Neural progenitor cell (in vitro differentiated cells): ENCODE results near the gene CARS2. TPM values are rescaled to one million over a fixed set of nuclear protein-coding genes. Genes with fewer than 3 reads are reported as not detected.

Experiments
- DNase-seq: peaks from one replicate; pipeline ENCODE4 v3.0.0-alpha.2; 2016; ENCODE audit warnings: low spot score
- H2AFZ ChIP-seq: fragments of 200-600 bp; sonication (generic); replicated peaks from 2 replicates; pipeline ENCODE4 v1.6.1; 2016; ENCODE audit warnings: antibody characterized with exemption
- H3F3A ChIP-seq: fragments of 200-600 bp; sonication (generic); 2 replicates; pipeline ENCODE4 v1.6.1; 2016; ENCODE audit warnings: antibody characterized with exemption, low read depth
- H3K27ac ChIP-seq: fragments of 200-600 bp; sonication (generic); 2 replicates; pipeline ENCODE4 v1.5.1; 2016; ENCODE audit warnings: mild to moderate bottlenecking
- H3K27me3 ChIP-seq: fragments of 200-600 bp; sonication (generic); 2 replicates; pipeline ENCODE4 v1.6.1; 2016; ENCODE audit warnings: mild to moderate bottlenecking, moderate library complexity
- H3K36me3 ChIP-seq: fragments of 200-600 bp; sonication (generic); 2 replicates; pipeline ENCODE4 v1.5.1; 2016
- H3K4me1 ChIP-seq: fragments of 200-600 bp; sonication (generic); 2 replicates; pipeline ENCODE4 v1.6.1; 2016; ENCODE audit warnings: mixed run types
- H3K4me2 ChIP-seq: fragments of 200-600 bp; sonication (generic); 2 replicates; pipeline ENCODE4 v1.6.1; 2016
- H3K4me3 ChIP-seq: fragments of 200-600 bp; sonication (generic); 2 replicates; pipeline ENCODE4 v1.5.1; 2016
- H3K79me2 ChIP-seq: fragments of 200-600 bp; sonication (generic); 2 replicates; pipeline ENCODE4 v1.6.1; 2016; ENCODE audit warnings: low read depth
- H3K9ac ChIP-seq: fragments of 200-600 bp; sonication (generic); 2 replicates; pipeline ENCODE4 v1.6.1; 2016
- H3K9me3 ChIP-seq: fragments of 200-600 bp; sonication (generic); 2 replicates; pipeline ENCODE4 v1.5.1; 2016; ENCODE audit warnings: low read depth
- H4K20me1 ChIP-seq: fragments of 200-600 bp; sonication (generic); 2 replicates; pipeline ENCODE4 v1.6.1; 2016; ENCODE audit warnings: low read depth
- H3K27ac Mint-ChIP-seq: 3 replicates; pipeline ENCODE4 v1.8.0; 2021; ENCODE audit warnings: mixed read lengths
- H3K27me3 Mint-ChIP-seq: 2 replicates; pipeline ENCODE4 v1.8.0; 2022; ENCODE audit warnings: low read depth, mild to moderate bottlenecking, inconsistent platforms, moderate library complexity, mixed read lengths; ENCODE audit not compliant: insufficient read depth
- H3K36me3 Mint-ChIP-seq: 3 replicates; pipeline ENCODE4 v1.8.0; 2021; ENCODE audit warnings: mixed read lengths
- H3K4me1 Mint-ChIP-seq: 3 replicates; pipeline ENCODE4 v1.8.0; 2021; ENCODE audit warnings: mixed read lengths
- H3K4me3 Mint-ChIP-seq: 3 replicates; pipeline ENCODE4 v1.8.0; 2021; ENCODE audit warnings: mild to moderate bottlenecking, moderate library complexity, mixed read lengths
- H3K9me3 Mint-ChIP-seq: 3 replicates; pipeline ENCODE4 v1.8.0; 2020; ENCODE audit warnings: mixed read lengths
- CTCF ChIP-seq: fragments of 200-600 bp; sonication (generic); IDR thresholded peaks from 2 replicates; pipeline ENCODE4 v1.5.1; 2017; ENCODE audit warnings: antibody characterized with exemption, mild to moderate bottlenecking
- EZH2 ChIP-seq: fragments of 200-600 bp; sonication (generic); IDR thresholded peaks from 2 replicates; pipeline ENCODE4 v1.6.1; 2017; ENCODE audit warnings: antibody characterized with exemption, mild to moderate bottlenecking, moderate library complexity
- EZH2phosphoT487 ChIP-seq: fragments of 200-600 bp; sonication (generic); IDR thresholded peaks from 2 replicates; pipeline ENCODE4 v1.6.1; 2017; ENCODE audit warnings: antibody characterized with exemption
- total RNA-seq: library from RNA; depleted of rRNA; stranded (reverse); fragments of >200 nt; gene quantifications from 2 replicates; pipeline ENCODE4 v1.2.3, GENCODE V29; 2015; ENCODE audit warnings: low replicate concordance

CARS2 gene
- total RNA-seq, 1 donor from 2014 or later = 50.0 TPM

GRCh38 chr13:110651271-110651670 lies 54.6 kb downstream of the CARS2 start:
- H3K4me1 ChIP-seq = peaks cover 10% of the 10 kb centered on the region
- Mint-ChIP-seq H3K36me3 (peaks cover 25% of the 10 kb centered on the region), H3K9me3 (no peaks in the 10 kb centered on the region), H3K4me3 (no peak overlapping the region), H3K27me3 (peaks cover 2% of the 10 kb centered on the region), H3K27ac (no peak overlapping the region), H3K4me1 (peaks cover 14% of the 10 kb centered on the region)
- H3F3A ChIP-seq = peaks cover 10% of the 10 kb centered on the region
- no peak overlapping the region for H3K4me2 ChIP-seq
- no peak overlapping the region for H3K9ac ChIP-seq
- H2AFZ ChIP-seq = no peak overlapping the region
- H4K20me1 ChIP-seq = no peaks in the 10 kb centered on the region
- DNase-seq = no peak
- TF ChIP-seq EZH2phosphoT487 = no peak
- no peak for TF ChIP-seq EZH2
- no peak for TF ChIP-seq CTCF
- no peaks in the 10 kb centered on the region for H3K79me2 ChIP-seq
- H3K4me3 ChIP-seq = no peak overlapping the region
- no peaks in the 10 kb centered on the region for H3K27me3 ChIP-seq
- H3K9me3 ChIP-seq = no peaks in the 10 kb centered on the region
- no peaks in the 10 kb centered on the region for H3K36me3 ChIP-seq
- no peak overlapping the region for H3K27ac ChIP-seq

- Histone ChIP-seq H4K20me1 (no peaks in the 10 kb centered on the region), H3K4me2 (no peak overlapping the region), H3K27ac (no peak overlapping the region), H3K27me3 (no peaks in the 10 kb centered on the region), H3K4me3 (no peak overlapping the region), H3K4me1 (peaks cover 10% of the 10 kb centered on the region), H2AFZ (no peak overlapping the region), H3K9me3 (no peaks in the 10 kb centered on the region), H3K36me3 (no peaks in the 10 kb centered on the region), H3K9ac (no peak overlapping the region), H3F3A (peaks cover 10% of the 10 kb centered on the region), H3K79me2 (no peaks in the 10 kb centered on the region)
- no peaks in the 10 kb centered on the region for H3K9me3 Mint-ChIP-seq
- H3K27me3 Mint-ChIP-seq = peaks cover 2% of the 10 kb centered on the region
- H3K27ac Mint-ChIP-seq = no peak overlapping the region
- no peak for DNase-seq
- H3K4me1 Mint-ChIP-seq = peaks cover 17% of the 10 kb centered on the region
- no peak overlapping the region for H3K4me3 Mint-ChIP-seq
- no peak for TF ChIP-seq CTCF
- TF ChIP-seq EZH2 = no peak
- no peak for TF ChIP-seq EZH2phosphoT487
- peaks cover 19% of the 10 kb centered on the region for H3K36me3 Mint-ChIP-seq
These were observed 55.5 kb downstream of the CARS2 start for GRCh38 chr13:110650436-110650835.

- H3K4me1 Mint-ChIP-seq = peaks cover 19% of the 10 kb centered on the region
- Histone ChIP-seq H2AFZ (no peak overlapping the region), H3K4me3 (no peak overlapping the region), H3K9me3 (no peaks in the 10 kb centered on the region), H3K4me1 (peaks cover 19% of the 10 kb centered on the region), H3F3A (peaks cover 10% of the 10 kb centered on the region), H3K79me2 (no peaks in the 10 kb centered on the region), H3K27ac (no peak overlapping the region), H4K20me1 (peaks cover 1% of the 10 kb centered on the region), H3K36me3 (no peaks in the 10 kb centered on the region), H3K27me3 (no peaks in the 10 kb centered on the region), H3K9ac (no peak overlapping the region), H3K4me2 (no peak overlapping the region)
- no peak for TF ChIP-seq CTCF
- TF ChIP-seq EZH2 = no peak
- TF ChIP-seq EZH2phosphoT487 = no peak
- H3K27ac Mint-ChIP-seq = no peak overlapping the region
- no peak for DNase-seq
- H3K27me3 Mint-ChIP-seq = peaks cover 2% of the 10 kb centered on the region
- H3K36me3 Mint-ChIP-seq = peaks cover 16% of the 10 kb centered on the region
- H3K4me3 Mint-ChIP-seq = no peak overlapping the region
- H3K9me3 Mint-ChIP-seq = no peaks in the 10 kb centered on the region
These were observed 56.4 kb downstream of the CARS2 start for GRCh38 chr13:110649551-110649950.
